HL-60 (cell line): ENCODE results near the gene DPP6.

Experiments used
- DNase-seq, 2 experiments: peaks; one replicate each; pipeline ENCODE4 v3.0.0-alpha.2; 2010 to 2020; ENCODE audit warnings: low read depth in 1 of 2, low spot score in 1 of 2
- H3K27ac ChIP-seq: fragments of 250-450 bp; sonication (Bioruptor Pico); replicated peaks from 2 replicates; pipeline ENCODE4 v1.5.1; 2020; ENCODE audit warnings: mild to moderate bottlenecking, moderate library complexity
- H3K27me3 ChIP-seq: fragments of 250-450 bp; sonication (Bioruptor Pico); 2 replicates; pipeline ENCODE4 v1.5.1; 2021; ENCODE audit warnings: mild to moderate bottlenecking, moderate library complexity; ENCODE audit not compliant: insufficient read depth, poor library complexity, severe bottlenecking
- H3K4me3 ChIP-seq: replicated peaks from 2 replicates; pipeline ENCODE4 v1.5.1; 2011; ENCODE audit warnings: mild to moderate bottlenecking, control low read depth, low read length; ENCODE audit not compliant: insufficient read depth
- CTCF ChIP-seq: IDR thresholded peaks from one replicate; pipeline ENCODE4 v1.5.1; 2011; ENCODE audit warnings: low read length, control low read depth, inconsistent platforms; ENCODE audit not compliant: insufficient read depth
- GABPA ChIP-seq: IDR thresholded peaks from 2 replicates; pipeline ENCODE4 v1.6.1; 2012; ENCODE audit warnings: low read depth
- POLR2AphosphoS5 ChIP-seq: IDR thresholded peaks from 2 replicates; pipeline ENCODE4 v1.6.1; 2012; ENCODE audit warnings: low read depth
- REST ChIP-seq: IDR thresholded peaks from 2 replicates; pipeline ENCODE4 v1.6.1; 2012; ENCODE audit warnings: low read depth; ENCODE audit not compliant: insufficient replicate concordance
- SPI1 ChIP-seq: IDR thresholded peaks from 2 replicates; pipeline ENCODE4 v1.6.1; 2012; ENCODE audit warnings: low read depth, mild to moderate bottlenecking, borderline replicate concordance

The DPP6 gene

DNA sequence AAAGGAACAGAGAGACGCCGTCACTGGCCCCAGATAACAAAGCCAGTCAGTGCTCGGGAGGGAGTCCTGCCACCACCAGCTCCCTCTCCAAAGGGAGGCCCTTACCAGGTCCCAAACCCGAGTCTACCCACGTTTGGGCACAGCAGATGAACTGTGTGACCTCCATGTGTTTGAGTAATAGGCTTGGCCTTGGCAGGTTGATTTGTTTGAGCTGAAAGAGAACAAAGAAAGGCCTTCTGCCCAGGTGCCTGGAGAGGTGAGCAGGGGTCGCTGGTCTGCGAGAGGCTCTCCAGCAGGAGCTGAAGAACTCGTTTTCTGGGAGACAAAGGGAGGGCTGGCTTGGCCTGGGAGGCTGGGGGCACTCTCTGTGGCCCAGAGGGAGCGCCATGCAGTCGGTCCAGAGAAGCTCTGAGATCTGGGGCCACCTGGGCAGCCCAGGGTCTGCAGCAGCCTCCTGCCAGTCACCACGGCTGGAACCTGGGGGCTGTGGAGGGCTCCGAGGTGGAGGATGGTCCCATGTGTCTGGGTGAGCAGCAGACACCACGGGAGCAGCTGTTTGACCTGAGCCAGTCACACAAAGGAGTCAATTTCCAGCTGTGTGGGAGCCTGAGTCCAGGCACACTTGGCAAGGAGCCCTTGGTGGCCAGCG lies 851.0 kb downstream of the DPP6 start:
- no peak for TF ChIP-seq CTCF
- TF ChIP-seq POLR2AphosphoS5: no peak
- TF ChIP-seq REST: no peak
- no peak for TF ChIP-seq GABPA
- no peak for TF ChIP-seq SPI1
- no peak overlapping the region for H3K27ac ChIP-seq
- no peak for DNase-seq

DNA sequence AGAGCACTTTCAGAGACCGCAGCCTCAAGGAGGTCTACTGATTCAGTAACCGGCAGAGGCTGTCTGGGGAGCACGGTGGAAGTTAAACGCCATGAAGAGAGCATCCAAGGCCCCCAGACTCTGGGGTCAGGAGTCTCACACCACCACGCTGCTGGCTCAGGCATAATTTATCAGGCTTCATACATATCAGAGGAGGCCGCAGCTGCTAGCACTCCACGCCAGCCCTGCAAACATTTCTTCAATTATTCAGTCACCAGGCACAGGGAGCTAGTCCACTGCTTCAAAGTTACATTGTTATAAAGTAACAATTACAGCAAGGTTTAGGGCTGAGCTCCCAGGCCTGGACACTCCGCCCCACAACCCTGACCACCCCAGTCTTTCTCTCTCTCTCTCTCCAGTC lies 852.9 kb downstream of the DPP6 start:
- TF ChIP-seq REST (no peak), POLR2AphosphoS5 (no peak), GABPA (no peak), SPI1 (no peak), CTCF (no peak)
- no peak overlapping the region for H3K27ac ChIP-seq
- no peak overlapping the region for H3K4me3 ChIP-seq
- no peak for DNase-seq
- H3K27me3 ChIP-seq: no peaks in the 10 kb centered on the region

More for the DNA sequence above, 851.0 kb downstream of the DPP6 start:
- Histone ChIP-seq H3K27me3 (no peaks in the 10 kb centered on the region), H3K4me3 (no peak overlapping the region)

DNA sequence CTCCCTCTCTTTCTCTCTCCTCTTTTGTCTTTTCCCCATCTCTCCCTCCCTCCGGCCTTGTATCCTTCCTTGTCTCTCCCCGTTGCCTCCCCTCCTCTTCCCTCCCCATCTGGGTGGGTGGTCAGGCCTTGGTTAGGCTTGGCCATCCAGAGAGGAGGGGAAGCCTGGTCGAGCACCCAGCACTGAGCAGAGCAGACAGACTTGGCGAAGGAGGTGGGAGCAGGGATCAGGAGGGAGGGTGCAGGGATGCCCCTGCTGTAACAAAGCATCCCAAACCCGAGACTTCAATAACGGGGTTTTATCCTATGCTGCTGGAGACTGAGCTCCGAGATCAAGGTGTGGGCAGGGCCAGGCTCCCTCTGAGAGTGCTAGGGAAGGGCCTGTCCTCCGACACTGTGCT lies 853.4 kb downstream of the DPP6 start:
- H3K27ac ChIP-seq: no peak overlapping the region
- no peak overlapping the region for H3K4me3 ChIP-seq
- no peaks in the 10 kb centered on the region for H3K27me3 ChIP-seq
- DNase-seq: no peak
- no peak for TF ChIP-seq CTCF
- no peak for TF ChIP-seq POLR2AphosphoS5
- no peak for TF ChIP-seq GABPA
- TF ChIP-seq REST: no peak
- TF ChIP-seq SPI1: no peak
